PC-9 (cell line): Measurements from ENCODE around the gene SEMA7A. TPM values are rescaled to one million over a fixed set of nuclear protein-coding genes. Genes with fewer than 3 reads are reported as not detected.
"Not testable (repeated sequence)": the region's sequence is repeated elsewhere in the genome, so short reads cannot be mapped to it uniquely, and the experiment has no call there.

Source experiments
- Bru-seq: library from RNA; stranded (reverse); fragments of 400-500 nt; gene quantifications from one replicate; lab custom pipeline; 2021; lab: Mats Ljungman, UMichigan
- BruChase-seq, 2 experiments: library from RNA; stranded (reverse); fragments of 400-500 nt; gene quantifications; one replicate each; lab custom pipeline; 2021; lab: Mats Ljungman, UMichigan
- BruUV-seq: library from RNA; stranded (reverse); fragments of 400-500 nt; replicated peaks from 2 replicates; lab custom pipeline; 2021; lab: Mats Ljungman, UMichigan
- CTCF ChIA-PET: fragments of 300-600 bp; sonication (Branson Sonifier 250); formaldehyde crosslinking; loops from one replicate; lab custom pipeline; 2022; ENCODE audit warnings: antibody characterized with exemption; lab: Charles Lee
- POLR2A ChIA-PET: fragments of 300-600 bp; sonication (Branson Sonifier 250); formaldehyde crosslinking; loops from one replicate; lab custom pipeline; 2022; ENCODE audit warnings: antibody characterized with exemption; ENCODE audit not compliant: unreplicated experiment; lab: Charles Lee
- DNase-seq, 2 experiments: peaks; one replicate each; pipeline versions ENCODE4 v3.0.0 to v3.0.0-alpha.2; 2015 to 2022; ENCODE audit warnings: mixed read lengths in 1 of 2
- H2AFZ ChIP-seq: fragments of 200-600 bp; sonication (generic); 2 replicates; pipeline ENCODE4 v1.8.1; 2017; ENCODE audit warnings: antibody characterized with exemption
- H3F3A ChIP-seq: fragments of 200-600 bp; sonication (generic); 2 replicates; pipeline ENCODE4 v1.8.1; 2017; ENCODE audit warnings: antibody characterized with exemption, mild to moderate bottlenecking, low read depth; ENCODE audit not compliant: insufficient read depth
- H3K27ac ChIP-seq: fragments of 200-600 bp; sonication (generic); 2 replicates; pipeline ENCODE4 v1.6.1; 2016; ENCODE audit warnings: mixed run types
- H3K27me3 ChIP-seq: fragments of 200-600 bp; sonication (generic); 2 replicates; pipeline ENCODE4 v1.6.1; 2016; ENCODE audit warnings: low read depth, mixed run types; ENCODE audit not compliant: insufficient read depth
- H3K36me3 ChIP-seq: fragments of 200-600 bp; sonication (generic); 2 replicates; pipeline ENCODE4 v1.6.1; 2016; ENCODE audit warnings: low read depth, mixed run types
- H3K4me1 ChIP-seq: fragments of 200-600 bp; sonication (generic); replicated peaks from 2 replicates; pipeline ENCODE4 v1.6.1; 2016; ENCODE audit warnings: mixed run types; ENCODE audit not compliant: insufficient read depth
- H3K4me2 ChIP-seq: fragments of 200-600 bp; sonication (generic); 2 replicates; pipeline ENCODE4 v1.6.1; 2017; ENCODE audit warnings: mixed run types
- H3K4me3 ChIP-seq: fragments of 200-600 bp; sonication (generic); 2 replicates; pipeline ENCODE4 v1.6.1; 2016; ENCODE audit warnings: mixed run types
- H3K79me2 ChIP-seq: fragments of 200-600 bp; sonication (generic); 2 replicates; pipeline ENCODE4 v1.6.1; 2017; ENCODE audit warnings: low read depth, mixed run types
- H3K9me2 ChIP-seq: fragments of 200-600 bp; sonication (generic); 2 replicates; pipeline ENCODE4 v1.8.1; 2017; ENCODE audit warnings: mild to moderate bottlenecking; ENCODE audit not compliant: insufficient read depth
- H3K9me3 ChIP-seq: fragments of 200-600 bp; sonication (generic); 2 replicates; pipeline ENCODE4 v1.8.1; 2016; ENCODE audit warnings: low read depth; ENCODE audit not compliant: insufficient read depth
- H4K20me1 ChIP-seq: fragments of 200-600 bp; sonication (generic); 2 replicates; pipeline ENCODE4 v1.8.1; 2017; ENCODE audit not compliant: insufficient read depth
- EZH2 ChIP-seq: fragments of 200-600 bp; sonication (generic); IDR thresholded peaks from 2 replicates; pipeline ENCODE4 v1.8.0; 2017; ENCODE audit warnings: antibody characterized with exemption, low read depth
- intact Hi-C: fragments of 100-400 bp; cut with micrococcal nuclease; formaldehyde crosslinking; loops from one replicate; pipeline ENCODE4 v1.10.0; 2022; ENCODE audit not compliant: unreplicated experiment
- long read RNA-seq: library from polyadenylated mRNA; stranded (forward); transcript quantifications from one replicate; pipeline ENCODE4 v2.0.0, GENCODE V29; 2022
- total RNA-seq: library from RNA; stranded (reverse); gene quantifications from 2 replicates; pipeline ENCODE4 v1.2.3, GENCODE V29; 2021
- TF ChIP-seq, protein P1 (sequence below): fragments of 200-600 bp; sonication (generic); conservative IDR thresholded peaks from 2 replicates; pipeline ENCODE4 v1.6.1; 2017; ENCODE audit warnings: mixed run types, antibody characterized with exemption, mild to moderate bottlenecking, moderate library complexity

Gene SEMA7A
- total RNA-seq (8.3 and 14.5 TPM in 2 replicates), Bru-seq, nascent RNA (percentile 84 among the genes with signal in this experiment), BruChase-seq, experiment 1, labeled RNA remaining after a 2-hour chase (percentile 88 among the genes with signal in this experiment), BruChase-seq, experiment 2, labeled RNA remaining after a 6-hour chase (percentile 85 among the genes with signal in this experiment)
- long read RNA-seq, partial matches to known transcripts: 0 of 1 reads
- long read RNA-seq, other reads (novel, unspliced or antisense): 1 of 1 reads

DNA sequence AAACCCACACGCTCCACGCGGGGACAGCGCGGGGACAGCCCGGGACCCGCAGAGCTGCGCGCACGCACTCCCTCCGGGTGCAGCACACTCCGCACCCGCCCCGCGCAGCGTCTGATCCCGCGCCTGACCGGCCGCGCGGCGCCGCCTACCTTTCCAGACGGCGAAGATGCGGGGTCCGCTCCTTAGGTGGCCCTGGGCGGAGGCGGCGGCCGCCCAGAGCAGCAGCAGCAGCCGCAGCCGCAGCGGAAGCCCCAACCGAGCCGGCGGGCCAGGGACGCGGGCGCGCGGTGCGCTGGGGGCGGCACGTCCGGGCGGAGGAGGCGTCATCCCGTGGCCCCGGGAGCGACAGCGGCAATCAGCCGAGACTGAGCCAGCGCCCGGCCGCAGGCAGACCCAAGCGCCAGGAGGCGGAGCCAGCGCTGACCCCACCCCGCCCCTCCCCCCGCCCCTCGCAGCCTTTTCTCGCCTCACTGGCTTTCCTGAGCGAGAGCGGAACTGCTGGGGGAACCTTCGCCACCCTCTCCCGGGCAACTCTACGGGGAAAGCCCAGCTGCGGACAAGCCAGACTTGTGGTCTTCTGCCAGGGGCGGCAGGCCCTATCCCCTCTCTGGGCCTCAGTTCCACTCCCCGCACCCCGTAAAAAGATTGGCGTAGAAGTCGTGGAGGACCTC lies at the start of gene SEMA7A:
SEMA7A (minus strand) TSS at position 367 of the 671 bp plus-strand sequence; CDS start at position 327, 40 bp downstream.
- BruUV-seq: TSS peak; percentile 45
- no peak within 1 kb of the TSS for H2AFZ ChIP-seq
- peak within 1 kb of the TSS; percentile 83 for H3K4me2 ChIP-seq
- peaks cover 37% of the 10 kb centered on the region for H3K79me2 ChIP-seq
- CTCF ChIA-PET: interaction anchor here (1.1 kb wide), 1 partner anchor 51 kb away, joined by 3 read pairs; no protein-coding TSS in a partner anchor
- POLR2A ChIA-PET: interaction anchor here (0.9 to 1.0 kb wide), 2 partner anchors 37 to 49 kb away, joined by 8 to 19 read pairs; no protein-coding TSS in a partner anchor
- peaks cover 6% of the 10 kb centered on the region; the same call in 1 of the 2 replicates for H3K4me1 ChIP-seq
- H3K9me3 ChIP-seq: no peaks in the 10 kb centered on the region
- H3K36me3 ChIP-seq: no peaks in the 10 kb centered on the region
- TF ChIP-seq, protein P1, sequence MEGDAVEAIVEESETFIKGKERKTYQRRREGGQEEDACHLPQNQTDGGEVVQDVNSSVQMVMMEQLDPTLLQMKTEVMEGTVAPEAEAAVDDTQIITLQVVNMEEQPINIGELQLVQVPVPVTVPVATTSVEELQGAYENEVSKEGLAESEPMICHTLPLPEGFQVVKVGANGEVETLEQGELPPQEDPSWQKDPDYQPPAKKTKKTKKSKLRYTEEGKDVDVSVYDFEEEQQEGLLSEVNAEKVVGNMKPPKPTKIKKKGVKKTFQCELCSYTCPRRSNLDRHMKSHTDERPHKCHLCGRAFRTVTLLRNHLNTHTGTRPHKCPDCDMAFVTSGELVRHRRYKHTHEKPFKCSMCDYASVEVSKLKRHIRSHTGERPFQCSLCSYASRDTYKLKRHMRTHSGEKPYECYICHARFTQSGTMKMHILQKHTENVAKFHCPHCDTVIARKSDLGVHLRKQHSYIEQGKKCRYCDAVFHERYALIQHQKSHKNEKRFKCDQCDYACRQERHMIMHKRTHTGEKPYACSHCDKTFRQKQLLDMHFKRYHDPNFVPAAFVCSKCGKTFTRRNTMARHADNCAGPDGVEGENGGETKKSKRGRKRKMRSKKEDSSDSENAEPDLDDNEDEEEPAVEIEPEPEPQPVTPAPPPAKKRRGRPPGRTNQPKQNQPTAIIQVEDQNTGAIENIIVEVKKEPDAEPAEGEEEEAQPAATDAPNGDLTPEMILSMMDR: no peak
- TF ChIP-seq EZH2: no peak
- no peak within 1 kb of the TSS for H3K27ac ChIP-seq
- intact Hi-C loops: loop anchor here (1.0 kb wide), 1 partner anchor 10 kb away; no protein-coding TSS in a partner anchor
- DNase-seq: peak; percentile 39 to 80
- H3K27me3 ChIP-seq: no peaks in the 10 kb centered on the region
- no peaks in the 10 kb centered on the region for H4K20me1 ChIP-seq
- H3K9me2 ChIP-seq: no peaks in the 10 kb centered on the region
- H3F3A ChIP-seq: no peaks in the 10 kb centered on the region
- H3K4me3 ChIP-seq: peak within 1 kb of the TSS; percentile 69

DNA sequence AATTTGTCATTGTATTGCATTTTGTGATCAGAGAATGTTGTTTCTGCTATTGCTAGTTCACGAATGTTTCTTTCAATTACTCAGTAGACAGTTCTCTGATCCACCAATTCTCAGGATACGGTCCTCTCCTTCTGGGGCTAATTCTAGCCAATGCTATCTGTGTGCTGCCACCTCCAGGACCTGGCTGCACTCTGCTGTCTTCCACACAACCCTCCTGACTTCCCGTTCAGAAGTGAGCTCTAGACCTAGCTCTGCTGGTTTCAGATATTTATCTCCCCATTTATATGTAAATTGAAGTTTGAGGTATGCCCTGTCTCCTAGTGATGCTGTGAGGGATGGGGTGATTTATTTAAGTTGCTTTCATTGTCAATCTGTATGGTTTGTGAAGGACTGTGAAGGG lies 48.9 kb upstream of the SEMA7A start:
- no peak overlapping the region for H2AFZ ChIP-seq
- TF ChIP-seq, protein P1: no peak
- no peak for TF ChIP-seq EZH2
- H3K9me3 ChIP-seq: no peaks in the 10 kb centered on the region
- intact Hi-C loops: no loop called here
- DNase-seq: no peak
- H3K4me2 ChIP-seq: no peak overlapping the region
- no peaks in the 10 kb centered on the region for H3K79me2 ChIP-seq
- POLR2A ChIA-PET: interaction anchor here (0.7 kb wide), 1 partner anchor 129 kb away, joined by 4 read pairs; no protein-coding TSS in a partner anchor
- no peaks in the 10 kb centered on the region for H4K20me1 ChIP-seq
- no peaks in the 10 kb centered on the region for H3K36me3 ChIP-seq
- no peaks in the 10 kb centered on the region for H3F3A ChIP-seq
- no peak overlapping the region for H3K4me3 ChIP-seq
- no peaks in the 10 kb centered on the region for H3K27me3 ChIP-seq
- CTCF ChIA-PET: interaction anchor here (0.6 kb wide), 1 partner anchor 21 kb away, joined by 3 read pairs; the partner anchor contains the start of gene UBL7
- no peaks in the 10 kb centered on the region for H3K4me1 ChIP-seq
- no peak overlapping the region for H3K27ac ChIP-seq
- no TSS peak for BruUV-seq
- H3K9me2 ChIP-seq: no peaks in the 10 kb centered on the region

DNA sequence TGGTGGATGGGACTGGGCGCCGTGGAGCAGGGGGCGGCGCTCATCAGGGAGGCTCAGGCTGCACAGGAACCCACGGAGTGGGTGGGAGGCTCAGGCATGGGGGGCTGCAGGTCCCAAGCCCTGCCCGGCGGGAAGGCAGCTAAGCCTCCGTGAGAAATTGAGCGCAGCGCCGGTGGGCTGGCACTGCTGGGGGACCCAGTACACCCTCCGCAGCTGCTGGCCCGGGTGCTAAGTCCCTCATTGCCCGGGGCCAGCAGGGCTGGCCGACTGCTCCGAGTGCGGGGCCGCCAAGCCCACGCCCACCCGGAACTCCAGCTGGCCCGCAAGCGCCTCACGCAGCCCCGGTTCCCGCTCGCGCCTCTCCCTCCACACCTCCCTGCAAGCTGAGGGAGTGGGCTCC lies 46.6 kb upstream of the SEMA7A start:
- H3K79me2 ChIP-seq, POLR2A ChIA-PET, H3K9me3 ChIP-seq, H3K4me3 ChIP-seq, H3K27me3 ChIP-seq, H4K20me1 ChIP-seq, DNase-seq, CTCF ChIA-PET, H3F3A ChIP-seq, H3K36me3 ChIP-seq, H3K4me1 ChIP-seq, H2AFZ ChIP-seq, H3K4me2 ChIP-seq, H3K9me2 ChIP-seq, BruUV-seq, H3K27ac ChIP-seq, intact Hi-C loops: not testable (repeated sequence)

DNA sequence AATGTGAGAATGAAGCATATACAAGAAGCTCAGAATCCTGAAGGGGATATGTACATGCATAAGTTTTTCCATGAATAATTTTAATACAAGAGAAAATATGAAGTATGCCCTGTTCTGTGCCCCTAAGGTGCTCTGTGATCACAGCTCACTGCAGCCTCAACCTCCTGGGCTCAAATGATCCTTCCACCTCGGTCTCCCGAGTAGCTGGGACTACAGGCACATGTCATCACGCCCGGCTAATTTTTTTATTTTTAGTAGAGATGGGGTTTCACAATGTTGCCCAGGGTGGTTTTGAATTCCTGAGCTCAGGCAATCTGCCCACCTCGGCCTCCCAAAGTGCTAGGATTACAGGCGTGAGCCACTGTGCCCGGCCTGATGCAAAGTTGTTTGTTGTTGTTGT lies 37.9 kb upstream of the SEMA7A start:
- CTCF ChIA-PET: interaction anchor here (0.7 kb wide), 2 partner anchors 283 to 311 kb away, joined by 5 to 10 read pairs; partner anchors contain the start of gene CSK
- H3K4me3 ChIP-seq, H2AFZ ChIP-seq, H3K27me3 ChIP-seq, H3K27ac ChIP-seq, DNase-seq, H3K36me3 ChIP-seq, H3K4me2 ChIP-seq, intact Hi-C loops, H4K20me1 ChIP-seq, H3K9me3 ChIP-seq, H3K79me2 ChIP-seq, BruUV-seq, POLR2A ChIA-PET, H3K9me2 ChIP-seq, H3K4me1 ChIP-seq, H3F3A ChIP-seq: not testable (repeated sequence)
